ENCODE data around the gene CA6.

GRCh38 chr1:8902765-8903164, 42.9 kb upstream of the CA6 start:
- no peak for TF ChIP-seq MAX (IDR thresholded peaks at IDR 0.05; ENCODE audit: low read depth, low read length)
- TF ChIP-seq POLR2A (IDR thresholded peaks at IDR 0.05; ENCODE audit: extremely low read depth, insufficient read length): no peak
- no peak for TF ChIP-seq CTCF (IDR thresholded peaks at IDR 0.05; ENCODE audit: low read depth, low read length)
- TF ChIP-seq MYC (IDR thresholded peaks at IDR 0.05; ENCODE audit: low read depth, low read length): no peak

Data from NB4 (cell line).